Right ventricle myocardium inferior (tissue), 1 donor: ENCODE results near the gene XRN2. TPM values are rescaled to one million over a fixed set of nuclear protein-coding genes. Genes with fewer than 3 reads are reported as not detected.

Experiments
- total RNA-seq: library from RNA; stranded (reverse); fragmentation: NEBNext Ultra II Directional; extraction: Animal tissue kit (Norgen Biotek cat#: 25700); gene quantifications from one replicate; pipeline ENCODE4 v1.2.1, GENCODE V29; 2021
- donor health status: DM: no; HTN: yes; CAD: no; lungs with severe emphysema.

The XRN2 gene
- total RNA-seq, 1 donor from 2014 or later = 30.9 TPM

Other genes with a start within 250 kb of the XRN2 start
- gene LINC00237, start 197.0 kb upstream of the XRN2 start, total RNA-seq = not detected
- 28.0 TPM for gene KIZ, start 177.2 kb upstream of the XRN2 start, total RNA-seq
- gene NKX2-4, start 94.2 kb downstream of the XRN2 start, total RNA-seq = not detected
- gene NKX2-2, start 210.7 kb downstream of the XRN2 start, total RNA-seq = not detected